Measurements from ENCODE around the gene AOC3. TPM values are rescaled to one million over a fixed set of nuclear protein-coding genes. Genes with fewer than 3 reads are reported as not detected.

Gene AOC3
- total and polyA plus RNA-seq, 2 of the 13 experiments (the other 11 are each of a cell fraction or from before 2014, with no cell fraction given): 8.7 to 51.7 TPM

- no peak for TF ChIP-seq AKNA (CRISPR knock-in tag; IDR thresholded peaks at IDR 0.05; ENCODE audit: borderline replicate concordance)
- peak; percentile 26 for TF ChIP-seq TBL1XR1 (IDR thresholded peaks at IDR 0.05; ENCODE audit: borderline replicate concordance, low read length, partially characterized antibody)
- 0 out of 2 replicates have a peak, but pooled peaks have one; percentile 65 for TF ChIP-seq ZNF136 (CRISPR knock-in tag; IDR thresholded peaks at IDR 0.05; ENCODE audit: low read depth)
- peak; percentile 91; the same call in 1 of the 2 replicates for TF ChIP-seq CAMTA2 (CRISPR knock-in tag; IDR thresholded peaks at IDR 0.05; ENCODE audit: borderline replicate concordance)
- TF ChIP-seq KLF13 (CRISPR knock-in tag; IDR thresholded peaks at IDR 0.05): no peak
- peak; percentile 25 for TF ChIP-seq ZFP1 (CRISPR knock-in tag; IDR thresholded peaks at IDR 0.05)
- peak; percentile 96 for TF ChIP-seq ZNF230 (CRISPR knock-in tag; IDR thresholded peaks at IDR 0.05)
- TF ChIP-seq SMAD1 (CRISPR knock-in tag; IDR thresholded peaks at IDR 0.05; ENCODE audit: borderline replicate concordance, low read depth): no peak
- TF ChIP-seq RBFOX2 (IDR thresholded peaks at IDR 0.05; ENCODE audit: low read depth, low read length): peak; percentile 100
- peak; percentile 91; the same call in 1 of the 2 replicates for TF ChIP-seq PCBP1 (IDR thresholded peaks at IDR 0.05; ENCODE audit: borderline replicate concordance, low read depth, low read length)
- no peak; the same call in 1 of the 2 replicates for TF ChIP-seq ZNF24 (IDR thresholded peaks at IDR 0.05)
- TF ChIP-seq SP1 (IDR thresholded peaks at IDR 0.05): no peak
- peak; percentile 58 for TF ChIP-seq SP1 (CRISPR knock-in tag; IDR thresholded peaks at IDR 0.05)
- TF ChIP-seq SRSF4 (IDR thresholded peaks at IDR 0.05; ENCODE audit: low read depth, low read length, poor library complexity, severe bottlenecking): no peak
- TF ChIP-seq TRAFD1 (CRISPR knock-in tag; IDR thresholded peaks at IDR 0.05; ENCODE audit: borderline replicate concordance): no peak
- peak; percentile 96 for TF ChIP-seq POLR2AphosphoS5 (IDR thresholded peaks at IDR 0.05; ENCODE audit: low read depth, low read length)
- TF ChIP-seq ZNF354B (CRISPR knock-in tag; IDR thresholded peaks at IDR 0.05): no peak
- peak; percentile 100 for TF ChIP-seq ZNF687 (CRISPR knock-in tag; IDR thresholded peaks at IDR 0.05)
Measured at GRCh38 chr17:42832934-42833766, 17.8 kb upstream of the AOC3 start, which contains the start of gene PSME3 (continued).

Measured in HepG2 (cell line).